Measurements from ENCODE around the gene COX20.

The COX20 gene

DNA sequence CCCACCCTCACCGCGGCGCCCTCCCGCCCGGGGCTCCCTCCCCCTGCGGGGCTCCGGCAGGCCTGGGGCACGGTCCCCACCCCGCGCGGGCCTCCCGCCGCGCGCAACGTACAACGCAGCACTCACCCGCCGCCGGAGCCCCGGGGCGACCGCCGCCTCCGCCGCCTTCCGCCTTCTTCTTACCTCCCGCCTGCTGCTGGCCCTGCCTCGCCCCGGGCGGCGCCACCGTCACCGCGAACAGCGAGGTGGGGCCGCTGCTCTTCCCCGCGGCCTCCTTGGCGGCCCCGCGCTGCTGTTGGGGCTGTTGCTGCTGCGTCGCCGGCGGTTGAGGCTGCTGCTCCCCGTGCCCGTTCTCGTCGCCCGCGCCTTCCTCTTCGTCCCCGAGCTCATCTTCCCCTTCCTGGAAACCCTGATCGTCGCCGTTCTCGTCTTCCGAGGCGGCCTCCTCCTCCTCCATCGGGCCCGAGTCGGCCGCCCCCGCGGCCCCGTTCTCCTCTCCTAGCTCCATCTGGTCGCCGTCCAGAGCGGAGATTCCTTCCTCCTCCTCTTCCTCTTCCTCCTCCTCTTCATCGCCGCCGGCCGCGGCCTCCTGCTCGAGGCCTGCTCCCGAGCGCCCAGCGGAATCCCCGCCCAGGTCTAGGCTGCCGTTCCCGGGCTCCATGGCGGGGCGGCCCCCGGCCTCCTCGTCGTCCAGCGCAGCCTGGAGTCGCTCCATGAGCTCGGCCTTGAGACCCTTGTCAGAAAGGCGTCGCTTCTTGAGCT is 28.2 kb downstream of the COX20 start:
- H3K27me3 ChIP-seq (ENCODE audit: control insufficient read depth, insufficient read depth, low read length) = no peaks in the 10 kb centered on the region
- peak overlapping the region; percentile 99 for H3K9ac ChIP-seq (ENCODE audit: low read depth, low read length)
- peaks cover 39% of the 10 kb centered on the region for H3K36me3 ChIP-seq (ENCODE audit: control insufficient read depth, insufficient read depth, low read length)
- no peaks in the 10 kb centered on the region for H3K9me3 ChIP-seq (ENCODE audit: control insufficient read depth, insufficient read depth, low read length)
- peak overlapping the region; percentile 97 for H3K27ac ChIP-seq (ENCODE audit: low read depth, low read length)
- peak overlapping the region; percentile 99 for H3K4me3 ChIP-seq (ENCODE audit: low read depth, low read length)
- peaks cover 23% of the 10 kb centered on the region for H3K4me1 ChIP-seq (ENCODE audit: control insufficient read depth, insufficient read depth, low read length)

DNA sequence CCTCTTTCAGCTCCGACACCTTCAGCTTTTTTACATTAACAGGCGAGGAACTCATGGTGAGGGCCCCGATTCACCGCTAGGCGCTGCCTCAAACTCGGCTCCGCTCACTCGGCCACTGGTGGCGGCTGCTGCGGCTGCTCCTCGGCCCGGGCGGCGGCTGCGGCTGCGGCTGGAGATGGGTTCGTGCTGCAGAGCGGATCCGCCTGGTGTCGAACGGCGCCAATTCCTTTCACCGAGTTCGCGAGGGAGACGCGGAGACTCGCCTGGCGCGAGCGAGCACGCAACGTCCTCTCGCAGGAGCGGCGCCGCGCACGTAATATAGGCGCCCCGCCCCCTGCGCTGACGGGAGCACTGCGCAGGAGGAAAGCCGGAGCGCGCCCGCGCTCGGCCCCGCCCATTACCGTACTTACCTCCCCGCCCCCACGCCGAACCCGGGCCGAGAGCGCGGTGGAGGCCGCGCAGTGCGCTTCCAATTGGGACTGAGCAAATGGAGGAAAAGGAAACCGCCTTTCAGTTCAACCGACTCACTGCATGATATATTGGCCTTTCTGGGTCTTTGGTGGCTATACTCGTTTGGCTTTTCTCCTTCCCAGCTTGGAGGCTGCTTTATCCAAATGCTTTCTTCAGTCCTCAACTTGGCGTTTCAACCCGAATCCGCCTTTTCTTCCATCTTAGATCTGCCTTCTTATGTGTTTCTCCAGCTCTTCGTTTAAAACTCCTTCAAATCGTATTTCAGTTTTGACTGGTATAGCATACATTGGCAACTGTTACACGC is 29.0 kb downstream of the COX20 start, which contains the start of gene HNRNPU:
Gene HNRNPU, minus strand, starts transcription at position 291 of the 775 bp plus-strand sequence. Its CDS starts 236 bp downstream, at position 55.
- H3K27ac ChIP-seq (ENCODE audit: low read depth, low read length) = peak within 1 kb of the TSS; percentile 97
- H3K4me1 ChIP-seq (ENCODE audit: control insufficient read depth, insufficient read depth, low read length) = peaks cover 23% of the 10 kb centered on the region
- peak within 1 kb of the TSS; percentile 99 for H3K9ac ChIP-seq (ENCODE audit: low read depth, low read length)
- no peaks in the 10 kb centered on the region for H3K9me3 ChIP-seq (ENCODE audit: control insufficient read depth, insufficient read depth, low read length)
- H3K4me3 ChIP-seq (ENCODE audit: low read depth, low read length) = peak within 1 kb of the TSS; percentile 99
- peaks cover 31% of the 10 kb centered on the region for H3K36me3 ChIP-seq (ENCODE audit: control insufficient read depth, insufficient read depth, low read length)
- H3K27me3 ChIP-seq (ENCODE audit: control insufficient read depth, insufficient read depth, low read length) = no peaks in the 10 kb centered on the region

DNA sequence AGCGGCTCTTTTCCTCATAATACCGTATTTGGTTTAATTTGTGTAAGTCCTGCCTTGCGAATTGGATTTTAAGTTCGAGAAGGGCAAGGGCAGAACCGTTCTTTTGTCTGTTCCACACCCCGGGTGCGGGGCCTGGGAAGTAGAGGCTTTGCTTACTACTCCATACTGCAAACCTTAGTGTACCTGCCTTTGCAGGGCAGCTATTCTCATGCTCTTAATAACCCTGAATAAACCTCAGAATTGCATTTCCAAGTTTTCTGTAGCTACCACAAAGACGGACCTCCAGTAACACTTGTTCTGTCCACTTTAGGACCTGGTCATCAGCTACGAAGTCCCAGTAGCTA is 29.5 kb downstream of the COX20 start:
- Histone ChIP-seq H3K27ac (ENCODE audit: low read depth, low read length) (peak overlapping the region; percentile 97), H3K9me3 (ENCODE audit: control insufficient read depth, insufficient read depth, low read length) (no peaks in the 10 kb centered on the region), H3K36me3 (ENCODE audit: control insufficient read depth, insufficient read depth, low read length) (peaks cover 25% of the 10 kb centered on the region), H3K4me1 (ENCODE audit: control insufficient read depth, insufficient read depth, low read length) (peaks cover 23% of the 10 kb centered on the region), H3K9ac (ENCODE audit: low read depth, low read length) (peak overlapping the region; percentile 88), H3K4me3 (ENCODE audit: low read depth, low read length) (peak overlapping the region; percentile 99), H3K27me3 (ENCODE audit: control insufficient read depth, insufficient read depth, low read length) (no peaks in the 10 kb centered on the region)

DNA sequence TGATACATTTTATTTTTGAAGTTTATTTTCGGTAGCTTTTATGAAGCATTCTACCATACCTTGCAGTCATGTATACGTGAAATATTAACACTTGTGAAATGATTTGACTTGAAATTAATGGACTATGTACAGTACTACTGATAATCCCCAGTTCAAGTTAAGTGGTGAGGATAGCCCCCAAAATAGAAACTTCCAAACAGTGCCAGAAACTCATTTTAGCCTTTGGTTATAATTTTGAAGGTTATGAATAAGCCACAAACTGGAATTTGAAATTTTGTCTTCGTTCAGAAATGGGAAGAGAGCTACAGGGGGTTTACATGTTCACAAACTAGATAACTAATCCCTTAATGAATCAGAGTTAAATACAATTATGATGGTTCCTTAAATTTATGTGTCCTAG is 30.4 kb downstream of the COX20 start:
- Histone ChIP-seq H3K4me3 (ENCODE audit: low read depth, low read length) (no peak overlapping the region), H3K27me3 (ENCODE audit: control insufficient read depth, insufficient read depth, low read length) (no peaks in the 10 kb centered on the region), H3K9ac (ENCODE audit: low read depth, low read length) (no peak overlapping the region), H3K4me1 (ENCODE audit: control insufficient read depth, insufficient read depth, low read length) (peaks cover 18% of the 10 kb centered on the region), H3K9me3 (ENCODE audit: control insufficient read depth, insufficient read depth, low read length) (no peaks in the 10 kb centered on the region), H3K36me3 (ENCODE audit: control insufficient read depth, insufficient read depth, low read length) (peaks cover 17% of the 10 kb centered on the region), H3K27ac (ENCODE audit: low read depth, low read length) (peak overlapping the region; percentile 97)

DNA sequence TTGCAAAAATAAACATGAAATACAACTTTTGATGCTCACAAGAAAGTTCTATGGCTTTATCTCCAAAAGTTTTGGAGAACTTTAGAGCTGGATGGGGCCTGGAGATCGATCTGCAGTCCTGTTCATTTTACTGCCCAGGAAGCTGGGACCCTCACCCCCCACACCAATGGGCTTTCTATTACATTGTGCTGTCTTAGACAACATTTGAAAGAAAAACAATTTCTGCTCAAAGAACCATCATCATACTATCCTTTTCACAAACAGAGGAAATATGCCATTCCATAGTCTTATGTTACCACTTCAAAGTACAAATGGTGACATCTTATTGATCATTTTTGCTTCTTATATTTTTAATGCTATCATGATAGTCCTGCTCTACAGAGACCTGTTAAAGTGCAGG is 30.9 kb downstream of the COX20 start:
- H3K4me1 ChIP-seq (ENCODE audit: control insufficient read depth, insufficient read depth, low read length) = peaks cover 15% of the 10 kb centered on the region
- no peaks in the 10 kb centered on the region for H3K27me3 ChIP-seq (ENCODE audit: control insufficient read depth, insufficient read depth, low read length)
- H3K27ac ChIP-seq (ENCODE audit: low read depth, low read length) = peak overlapping the region; percentile 6
- no peak overlapping the region for H3K9ac ChIP-seq (ENCODE audit: low read depth, low read length)
- no peaks in the 10 kb centered on the region for H3K9me3 ChIP-seq (ENCODE audit: control insufficient read depth, insufficient read depth, low read length)
- H3K4me3 ChIP-seq (ENCODE audit: low read depth, low read length) = no peak overlapping the region
- H3K36me3 ChIP-seq (ENCODE audit: control insufficient read depth, insufficient read depth, low read length) = peaks cover 12% of the 10 kb centered on the region

DNA sequence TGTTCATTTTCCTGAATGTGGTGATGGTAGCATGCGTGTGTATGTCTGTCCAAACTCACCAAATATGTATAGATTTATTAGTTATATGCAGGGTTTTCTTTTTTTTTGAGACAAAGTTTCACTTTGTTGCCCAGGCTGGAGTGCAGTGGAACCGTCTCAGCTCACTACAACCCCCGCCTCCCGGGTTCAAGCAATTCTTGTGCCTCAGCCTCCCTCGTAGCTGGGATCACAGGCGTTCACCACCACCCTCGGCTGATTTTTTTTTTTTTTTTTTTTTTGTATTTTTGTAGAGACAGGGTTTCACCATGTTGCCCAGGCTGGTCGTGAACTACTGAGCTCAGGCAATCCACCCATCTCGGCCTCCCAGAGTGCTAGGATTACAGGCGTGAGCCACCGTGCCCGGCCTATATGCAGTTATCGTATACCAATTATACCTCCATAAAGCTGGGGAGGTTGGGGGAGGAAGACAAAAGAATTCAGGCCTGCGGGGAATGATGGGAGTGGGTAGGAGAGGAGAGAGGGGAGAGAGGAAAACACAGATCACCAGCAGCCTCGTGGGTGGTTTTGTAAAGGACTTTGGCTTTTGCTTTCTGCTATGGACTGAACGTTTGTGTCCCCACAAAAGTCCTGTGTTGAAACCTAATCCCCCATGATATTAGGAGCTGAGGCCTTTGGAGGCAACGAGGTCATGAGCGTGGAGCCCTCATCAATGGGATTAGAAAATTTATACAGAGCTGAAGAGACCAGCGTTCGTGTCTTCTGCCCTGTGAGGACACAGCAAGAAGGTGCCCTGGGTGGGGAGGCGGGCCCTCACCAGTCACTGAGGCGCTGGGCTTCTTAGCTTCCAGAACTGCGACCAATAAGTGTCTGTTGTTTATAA is 33.3 kb downstream of the COX20 start:
- no peaks in the 10 kb centered on the region for H3K36me3 ChIP-seq (ENCODE audit: control insufficient read depth, insufficient read depth, low read length)
- H3K27ac ChIP-seq (ENCODE audit: low read depth, low read length) = no peak overlapping the region
- H3K4me1 ChIP-seq (ENCODE audit: control insufficient read depth, insufficient read depth, low read length) = peaks cover 15% of the 10 kb centered on the region
- H3K9me3 ChIP-seq (ENCODE audit: control insufficient read depth, insufficient read depth, low read length) = no peaks in the 10 kb centered on the region
- H3K27me3 ChIP-seq (ENCODE audit: control insufficient read depth, insufficient read depth, low read length) = no peaks in the 10 kb centered on the region
- H3K4me3 ChIP-seq (ENCODE audit: low read depth, low read length) = no peak overlapping the region
- H3K9ac ChIP-seq (ENCODE audit: low read depth, low read length) = no peak overlapping the region

DNA sequence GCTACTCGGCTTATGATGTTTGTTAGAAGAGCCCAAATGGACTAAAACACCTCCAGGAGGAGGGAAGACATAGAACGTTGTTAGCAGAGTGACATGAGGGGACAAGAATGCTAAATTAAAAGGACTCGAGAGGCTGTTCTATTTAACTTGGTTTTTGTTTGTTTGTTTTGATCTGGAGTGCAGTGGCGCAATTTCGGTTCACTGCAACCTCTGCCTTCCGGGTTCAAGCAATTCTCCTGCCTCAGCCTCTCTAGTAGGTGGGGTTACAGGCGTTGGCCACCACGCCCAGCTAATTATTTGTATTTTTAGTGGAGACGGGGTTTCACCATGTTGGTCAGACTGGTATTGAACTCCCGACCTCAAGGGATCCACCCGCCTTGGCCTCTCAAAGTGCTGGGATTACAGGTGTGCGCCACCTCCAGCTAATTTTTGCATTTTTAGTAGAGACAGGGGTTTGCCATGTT is 33.9 kb downstream of the COX20 start:
- Histone ChIP-seq H3K9ac (ENCODE audit: low read depth, low read length) (no peak overlapping the region), H3K4me3 (ENCODE audit: low read depth, low read length) (no peak overlapping the region), H3K27ac (ENCODE audit: low read depth, low read length) (no peak overlapping the region), H3K27me3 (ENCODE audit: control insufficient read depth, insufficient read depth, low read length) (no peaks in the 10 kb centered on the region), H3K9me3 (ENCODE audit: control insufficient read depth, insufficient read depth, low read length) (no peaks in the 10 kb centered on the region), H3K36me3 (ENCODE audit: control insufficient read depth, insufficient read depth, low read length) (no peaks in the 10 kb centered on the region), H3K4me1 (ENCODE audit: control insufficient read depth, insufficient read depth, low read length) (peaks cover 17% of the 10 kb centered on the region)

DNA sequence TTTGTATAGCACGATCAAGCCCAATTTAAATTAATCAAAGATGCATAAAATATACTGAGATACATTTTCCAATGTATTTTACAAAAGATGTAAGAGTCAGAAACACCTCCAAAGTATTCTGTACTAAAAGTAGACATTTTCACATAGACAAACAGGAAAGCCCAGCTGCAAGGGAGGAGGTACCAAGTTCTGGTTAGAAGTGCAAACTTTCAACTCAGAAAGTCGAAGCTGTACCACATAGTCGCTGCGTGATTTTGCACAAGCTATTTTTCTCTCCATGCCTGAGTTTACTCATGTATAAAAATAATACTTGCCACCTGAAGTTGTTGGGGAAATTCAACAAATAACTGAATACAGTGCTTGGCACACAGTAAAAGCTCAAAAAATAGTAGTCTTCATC is 34.5 kb downstream of the COX20 start:
- Histone ChIP-seq H3K27ac (ENCODE audit: low read depth, low read length) (no peak overlapping the region), H3K4me3 (ENCODE audit: low read depth, low read length) (no peak overlapping the region), H3K9ac (ENCODE audit: low read depth, low read length) (no peak overlapping the region), H3K36me3 (ENCODE audit: control insufficient read depth, insufficient read depth, low read length) (no peaks in the 10 kb centered on the region), H3K27me3 (ENCODE audit: control insufficient read depth, insufficient read depth, low read length) (no peaks in the 10 kb centered on the region), H3K9me3 (ENCODE audit: control insufficient read depth, insufficient read depth, low read length) (no peaks in the 10 kb centered on the region), H3K4me1 (ENCODE audit: control insufficient read depth, insufficient read depth, low read length) (peaks cover 21% of the 10 kb centered on the region)

DNA sequence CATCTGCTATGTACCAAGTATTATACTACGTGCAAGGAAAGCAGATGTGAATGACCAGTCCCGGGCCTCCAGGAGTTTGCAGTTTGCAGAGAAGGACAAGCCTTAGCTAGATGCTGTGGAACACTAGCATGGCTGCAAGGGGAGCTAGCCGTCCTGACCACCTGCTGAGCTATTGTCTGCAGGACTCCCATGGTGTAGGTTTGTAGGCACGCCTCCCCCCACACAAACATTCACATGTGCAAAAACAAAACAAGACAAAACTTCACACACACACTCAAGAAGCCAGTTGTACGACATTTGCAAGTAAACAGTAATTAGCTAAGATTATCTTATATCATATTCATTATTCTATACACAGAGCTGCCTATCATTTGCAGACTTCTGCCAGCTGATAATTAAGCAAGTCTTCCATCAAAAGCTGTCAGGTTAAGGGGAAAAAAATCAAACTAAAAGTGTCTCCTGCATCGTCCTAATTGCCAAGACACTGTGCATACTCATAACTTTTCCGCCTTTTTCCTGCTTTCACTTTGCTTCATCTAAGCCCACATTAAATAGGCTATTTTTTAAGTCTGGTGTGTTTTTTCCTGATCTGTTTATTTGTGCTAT is 39.6 kb downstream of the COX20 start:
- Histone ChIP-seq H3K36me3 (ENCODE audit: control insufficient read depth, insufficient read depth, low read length) (no peaks in the 10 kb centered on the region), H3K27ac (ENCODE audit: low read depth, low read length) (no peak overlapping the region), H3K27me3 (ENCODE audit: control insufficient read depth, insufficient read depth, low read length) (no peaks in the 10 kb centered on the region), H3K9ac (ENCODE audit: low read depth, low read length) (no peak overlapping the region), H3K9me3 (ENCODE audit: control insufficient read depth, insufficient read depth, low read length) (no peaks in the 10 kb centered on the region), H3K4me1 (ENCODE audit: control insufficient read depth, insufficient read depth, low read length) (peaks cover 19% of the 10 kb centered on the region), H3K4me3 (ENCODE audit: low read depth, low read length) (no peak overlapping the region)

DNA sequence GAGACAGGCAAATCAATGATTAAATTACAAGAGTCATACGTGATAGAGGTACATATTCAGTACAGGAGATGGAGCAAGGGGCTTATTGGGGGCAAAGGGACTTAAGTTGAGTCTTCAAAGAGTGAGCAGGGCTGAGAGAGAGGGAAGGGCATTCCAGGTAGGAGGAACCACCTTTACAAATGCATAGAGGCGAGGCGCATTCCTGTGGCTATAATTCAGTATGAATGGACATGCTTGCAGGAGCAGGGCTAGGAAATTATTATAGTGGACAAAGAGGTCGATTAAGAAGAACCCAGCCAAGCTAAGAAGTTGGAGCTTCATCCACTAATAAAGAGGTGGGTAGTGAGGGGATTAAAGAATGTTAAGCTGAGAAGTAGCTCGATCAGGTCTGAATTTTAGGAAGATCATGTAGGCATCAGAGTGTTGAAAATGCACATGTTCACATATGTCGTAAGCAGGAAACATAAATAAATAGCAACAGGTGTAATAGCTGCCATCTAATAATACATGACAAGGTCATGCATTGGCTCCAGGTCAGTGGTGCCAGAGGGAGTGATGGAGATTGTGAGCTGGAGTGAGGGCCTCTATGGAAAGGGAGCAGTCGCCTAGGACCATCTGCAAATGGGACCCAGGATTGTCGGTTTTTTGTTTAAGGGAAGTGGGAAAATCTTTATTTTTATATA is 40.9 kb downstream of the COX20 start:
- no peak overlapping the region for H3K27ac ChIP-seq (ENCODE audit: low read depth, low read length)
- no peaks in the 10 kb centered on the region for H3K36me3 ChIP-seq (ENCODE audit: control insufficient read depth, insufficient read depth, low read length)
- H3K4me3 ChIP-seq (ENCODE audit: low read depth, low read length) = no peak overlapping the region
- H3K4me1 ChIP-seq (ENCODE audit: control insufficient read depth, insufficient read depth, low read length) = peaks cover 19% of the 10 kb centered on the region
- H3K9me3 ChIP-seq (ENCODE audit: control insufficient read depth, insufficient read depth, low read length) = no peaks in the 10 kb centered on the region
- H3K27me3 ChIP-seq (ENCODE audit: control insufficient read depth, insufficient read depth, low read length) = no peaks in the 10 kb centered on the region
- H3K9ac ChIP-seq (ENCODE audit: low read depth, low read length) = no peak overlapping the region

Measured in HUES48 (cell line).